HCT116 (cell line): Measurements from ENCODE around the gene ARSG.

Experiments used
- CEBPB ChIP-seq: IDR thresholded peaks from 2 replicates; pipeline ENCODE4 v1.6.1; 2012; ENCODE audit warnings: low read depth
- CTCF ChIP-seq, 3 experiments: fragments of 200-600 bp in 1 of 3; sonication (generic) in 1 of 3; IDR thresholded peaks in 2 of 3; conservative IDR thresholded peaks in 1 of 3; 2 replicates each; pipeline ENCODE4 v1.5.1; 2012 to 2017; ENCODE audit warnings: low read depth in 2 of 3, low read length in 2 of 3, antibody characterized with exemption in 1 of 3, borderline replicate concordance in 1 of 3, control low read depth in 1 of 3, mild to moderate bottlenecking in 1 of 3, mixed read lengths in 1 of 3, mixed run types in 1 of 3, moderate library complexity in 1 of 3; ENCODE audit not compliant: insufficient read depth in 1 of 3
- EZH2 ChIP-seq: fragments of 200-600 bp; sonication (generic); IDR thresholded peaks from 2 replicates; pipeline ENCODE4 v1.6.1; 2017; ENCODE audit warnings: antibody characterized with exemption, mixed run types
- POLR2A ChIP-seq: IDR thresholded peaks from 2 replicates; pipeline ENCODE4 v1.7.0; 2011; ENCODE audit warnings: borderline replicate concordance; ENCODE audit not compliant: insufficient read depth, insufficient read length; ENCODE audit errors: extremely low read depth
- POLR2AphosphoS5 ChIP-seq: IDR thresholded peaks from 2 replicates; pipeline ENCODE4 v1.6.1; 2011; ENCODE audit warnings: mild to moderate bottlenecking, low read depth, low read length, moderate library complexity
- SIN3A ChIP-seq: IDR thresholded peaks from 2 replicates; pipeline ENCODE4 v1.6.1; 2012; ENCODE audit warnings: low read depth

GRCh38 chr17:68315930-68316329, 24.6 kb downstream of the ARSG start:
- TF ChIP-seq POLR2A (no peak), POLR2AphosphoS5 (no peak), CTCF (IDR thresholded peaks at IDR 0.05 in 2 of 3, conservative IDR thresholded peaks at IDR 0.05 in 1 of 3; ENCODE audit: borderline replicate concordance in 1 of 3, insufficient read depth in 1 of 3, low read depth in 2 of 3, low read length in 2 of 3) (no peak), CEBPB (no peak), EZH2 (no peak), SIN3A (no peak)
